PC-3 (cell line): ENCODE results near the gene MAN2A2.

Source experiments
- CTCF ChIP-seq: fragments of 300-600 bp; sonication (generic); conservative IDR thresholded peaks from 2 replicates; pipeline ENCODE4 v1.5.1; 2017; ENCODE audit warnings: antibody characterized with exemption, low read depth, mild to moderate bottlenecking, low read length
- EZH2 ChIP-seq: fragments of 300-600 bp; sonication (generic); IDR thresholded peaks from one replicate; pipeline ENCODE4 v1.6.1; 2017; ENCODE audit warnings: antibody characterized with exemption, mild to moderate bottlenecking, low read length; ENCODE audit not compliant: unreplicated experiment
- EZH2phosphoT487 ChIP-seq: fragments of 300-600 bp; sonication (generic); IDR thresholded peaks from 2 replicates; pipeline ENCODE4 v1.6.1; 2018; ENCODE audit warnings: mild to moderate bottlenecking, antibody characterized with exemption, low read length, borderline replicate concordance

DNA sequence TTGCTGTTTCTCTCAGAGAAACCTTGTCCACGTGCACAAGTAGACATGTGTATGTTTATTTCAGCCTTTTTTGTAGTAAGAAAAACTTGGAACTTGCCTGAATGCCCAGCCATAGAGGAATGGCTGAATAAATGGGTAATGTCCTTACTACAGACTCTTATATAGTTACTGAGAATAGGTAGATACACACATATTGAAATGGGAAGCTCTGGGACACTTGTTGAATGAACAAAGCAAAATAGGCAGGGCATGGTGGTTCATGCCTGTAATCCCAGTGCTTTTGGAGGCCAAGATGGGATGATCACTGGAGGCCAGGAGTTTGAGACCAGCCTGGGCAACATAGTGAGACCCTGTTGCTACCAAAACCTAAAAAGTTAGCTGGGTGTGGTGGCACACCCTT is 33.7 kb downstream of the MAN2A2 start:
- TF ChIP-seq CTCF (no peak), EZH2phosphoT487 (no peak), EZH2 (no peak)
